H9 (cell line): ENCODE measurements around the gene CFAP77. TPM values are rescaled to one million over a fixed set of nuclear protein-coding genes. Genes with fewer than 3 reads are reported as not detected.

Experiments used
- DNase-seq: peaks from one replicate; pipeline ENCODE4 v3.0.0-alpha.2; 2017
- H2AFZ ChIP-seq: one replicate; pipeline ENCODE4 v1.6.1; 2013; ENCODE audit warnings: mild to moderate bottlenecking, low read length, control low read depth, moderate library complexity
- H2AK5ac ChIP-seq: 2 replicates; pipeline ENCODE4 v1.6.1; 2013; ENCODE audit warnings: low read length, control low read depth, mixed read lengths; ENCODE audit not compliant: insufficient read length
- H2BK120ac ChIP-seq: one replicate; pipeline ENCODE4 v1.6.1; 2013; ENCODE audit warnings: low read depth, mild to moderate bottlenecking, low read length, control low read depth, inconsistent platforms; ENCODE audit not compliant: poor library complexity, severe bottlenecking
- H2BK12ac ChIP-seq: 2 replicates; pipeline ENCODE4 v1.6.1; 2013; ENCODE audit warnings: low read length, control low read depth, mixed read lengths, low read depth; ENCODE audit not compliant: insufficient read length
- H2BK15ac ChIP-seq: 2 replicates; pipeline ENCODE4 v1.6.1; 2013; ENCODE audit warnings: low read depth, low read length, control low read depth
- H2BK20ac ChIP-seq: one replicate; pipeline ENCODE4 v1.6.1; 2013; ENCODE audit warnings: low read depth, mild to moderate bottlenecking, low read length, control low read depth, inconsistent platforms; ENCODE audit not compliant: poor library complexity, severe bottlenecking
- H2BK5ac ChIP-seq: 2 replicates; pipeline ENCODE4 v1.6.1; 2013; ENCODE audit warnings: low read length, control low read depth, mixed read lengths; ENCODE audit not compliant: insufficient read length
- H3K14ac ChIP-seq: 2 replicates; pipeline ENCODE4 v1.6.1; 2013; ENCODE audit warnings: low read length, control low read depth; ENCODE audit not compliant: insufficient read depth
- H3K18ac ChIP-seq: 2 replicates; pipeline ENCODE4 v1.6.1; 2013; ENCODE audit warnings: low read depth, mild to moderate bottlenecking, mixed read lengths, low read length, control low read depth; ENCODE audit not compliant: insufficient read length
- H3K23ac ChIP-seq: 2 replicates; pipeline ENCODE4 v1.6.1; 2013; ENCODE audit warnings: low read length, control low read depth, mixed read lengths, low read depth; ENCODE audit not compliant: insufficient read length
- H3K23me2 ChIP-seq: 2 replicates; pipeline ENCODE4 v1.6.1; 2013; ENCODE audit warnings: low read depth, mild to moderate bottlenecking, mixed read lengths, low read length, control low read depth; ENCODE audit not compliant: insufficient read length, poor library complexity, severe bottlenecking
- H3K27ac ChIP-seq: 2 replicates; pipeline ENCODE4 v1.5.1; 2013; ENCODE audit warnings: low read length, control low read depth, mixed read lengths, low read depth; ENCODE audit not compliant: insufficient read length
- H3K27me3 ChIP-seq: 2 replicates; pipeline ENCODE4 v1.6.1; 2013; ENCODE audit warnings: low read length, control low read depth, inconsistent platforms; ENCODE audit not compliant: insufficient read depth
- H3K4ac ChIP-seq: 2 replicates; pipeline ENCODE4 v1.6.1; 2013; ENCODE audit warnings: low read depth, mild to moderate bottlenecking, control low read depth, inconsistent platforms, low read length, moderate library complexity
- H3K4me1 ChIP-seq: 2 replicates; pipeline ENCODE4 v1.6.1; 2013; ENCODE audit warnings: low read length, control low read depth, inconsistent platforms; ENCODE audit not compliant: insufficient read depth
- H3K4me2 ChIP-seq: 2 replicates; pipeline ENCODE4 v1.6.1; 2013; ENCODE audit warnings: low read length, control low read depth, mixed read lengths; ENCODE audit not compliant: insufficient read length, insufficient read depth
- H3K56ac ChIP-seq: 2 replicates; pipeline ENCODE4 v1.6.1; 2013; ENCODE audit warnings: low read depth, mild to moderate bottlenecking, mixed read lengths, low read length, control low read depth; ENCODE audit not compliant: insufficient read length
- H3K79me1 ChIP-seq: 2 replicates; pipeline ENCODE4 v1.6.1; 2013; ENCODE audit warnings: low read depth, mild to moderate bottlenecking, moderate library complexity, low read length, control low read depth, inconsistent platforms; ENCODE audit not compliant: insufficient read depth, poor library complexity, severe bottlenecking
- H3K79me2 ChIP-seq: 2 replicates; pipeline ENCODE4 v1.6.1; 2013; ENCODE audit warnings: low read length, control low read depth, inconsistent platforms; ENCODE audit not compliant: insufficient read depth
- H3K9ac ChIP-seq: 2 replicates; pipeline ENCODE4 v1.6.1; 2013; ENCODE audit warnings: low read length, control low read depth, mixed read lengths; ENCODE audit not compliant: insufficient read length; ENCODE audit errors: extremely low read depth
- H3K9me3 ChIP-seq: one replicate; pipeline ENCODE4 v1.6.1; 2013; ENCODE audit warnings: low read depth, low read length, inconsistent platforms; ENCODE audit not compliant: control insufficient read depth
- H3T11ph ChIP-seq: one replicate; pipeline ENCODE4 v1.6.1; 2013; ENCODE audit warnings: mild to moderate bottlenecking, low read length, control low read depth, inconsistent platforms
- H4K20me1 ChIP-seq: one replicate; pipeline ENCODE4 v1.6.1; 2013; ENCODE audit not compliant: control insufficient read depth, insufficient read length, insufficient read depth
- H4K5ac ChIP-seq: 2 replicates; pipeline ENCODE4 v1.6.1; 2013; ENCODE audit warnings: low read depth, mild to moderate bottlenecking, mixed read lengths, low read length, control low read depth; ENCODE audit not compliant: insufficient read length
- H4K8ac ChIP-seq: replicated peaks from 2 replicates; pipeline ENCODE4 v1.6.1; 2013; ENCODE audit warnings: low read length, control low read depth, mixed read lengths, low read depth; ENCODE audit not compliant: insufficient read length
- H4K91ac ChIP-seq: 2 replicates; pipeline ENCODE4 v1.6.1; 2013; ENCODE audit warnings: low read depth, mild to moderate bottlenecking, moderate library complexity, mixed read lengths, low read length, control low read depth; ENCODE audit not compliant: insufficient read length
- H3K27ac Mint-ChIP-seq, 3 experiments: 2 replicates in 2 of 3; 3 replicates in 1 of 3; pipeline ENCODE4 v1.8.0; 2020 to 2021; ENCODE audit warnings: mixed read lengths in 3 of 3, mild to moderate bottlenecking in 1 of 3, moderate library complexity in 1 of 3
- H3K27me3 Mint-ChIP-seq: 2 replicates; pipeline ENCODE4 v1.8.0; 2021; ENCODE audit warnings: low read depth, mild to moderate bottlenecking, moderate library complexity, mixed read lengths
- H3K36me3 Mint-ChIP-seq, 3 experiments: 2 replicates in 2 of 3; 3 replicates in 1 of 3; pipeline ENCODE4 v1.8.0; 2020 to 2021; ENCODE audit warnings: low read depth in 3 of 3, mixed read lengths in 3 of 3; ENCODE audit not compliant: insufficient read depth in 1 of 3
- H3K4me1 Mint-ChIP-seq, 2 experiments: 2 replicates each; pipeline ENCODE4 v1.8.0; 2020; ENCODE audit warnings: mixed read lengths in 2 of 2
- H3K4me3 Mint-ChIP-seq, 2 experiments: 2 replicates in 1 of 2; 3 replicates in 1 of 2; pipeline ENCODE4 v1.8.0; 2020 to 2021; ENCODE audit warnings: mild to moderate bottlenecking in 2 of 2, mixed read lengths in 2 of 2, moderate library complexity in 1 of 2
- H3K9me3 Mint-ChIP-seq, 2 experiments: 2 replicates in 1 of 2; 3 replicates in 1 of 2; pipeline ENCODE4 v1.8.0; 2020; ENCODE audit warnings: mild to moderate bottlenecking in 2 of 2, mixed read lengths in 2 of 2, moderate library complexity in 1 of 2
- WGBS: extraction: QIAGEN DNeasy Blood & Tissue Kit; methylation state at CpG from one replicate; pipeline ENCODE4 v1.1.7; 2013; ENCODE audit warnings: missing lambda C conversion rate, low lambda C conversion rate, mixed read lengths; ENCODE audit not compliant: insufficient read length; ENCODE audit errors: extremely low coverage; 5-methylcytosine and 5-hydroxymethylcytosine counted together
- total RNA-seq: library from RNA; stranded (reverse); gene quantifications from 2 replicates; pipeline ENCODE4 v1.2.1, GENCODE V29; 2021
- TF ChIP-seq, protein P1 (sequence below): fragments of 200-600 bp; sonication (generic); conservative IDR thresholded peaks from 3 replicates; pipeline ENCODE4 v1.8.0; 2021; ENCODE audit warnings: antibody characterized with exemption, mild to moderate bottlenecking

Gene CFAP77
- total RNA-seq, 1 experiment from 2014 or later = 0.72 TPM

DNA sequence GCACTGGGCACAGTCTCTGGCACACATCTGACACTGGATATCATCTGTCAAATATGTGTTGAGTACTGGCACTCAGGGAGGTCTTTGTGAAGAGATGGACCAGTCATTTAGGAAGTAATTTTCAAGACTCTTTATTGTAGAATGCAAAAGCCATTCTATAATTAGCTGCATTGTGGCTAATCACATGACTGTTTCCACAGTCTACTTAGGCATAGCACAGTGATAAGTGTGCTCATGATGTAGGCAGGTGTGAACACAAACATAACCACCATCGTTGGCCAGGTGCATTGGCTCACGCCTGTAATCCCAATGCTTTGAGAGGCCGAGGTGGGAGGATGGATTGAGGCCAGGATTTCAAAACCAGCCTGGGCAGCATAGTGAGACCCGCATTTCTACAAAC lies 62.2 kb downstream of the CFAP77 start:
- H4K8ac ChIP-seq = no peak overlapping the region
- H2AFZ ChIP-seq = no peak overlapping the region
- no peak for DNase-seq
- Mint-ChIP-seq H3K36me3 (no peaks in the 10 kb centered on the region), H3K27me3 (peaks cover 13% of the 10 kb centered on the region), H3K4me3 (no peak overlapping the region), H3K27ac (no peak overlapping the region), H3K9me3 (no peaks in the 10 kb centered on the region), H3K4me1 (peaks cover 6 to 22% of the 10 kb centered on the region in 2 experiments)
- H4K91ac ChIP-seq = no peak overlapping the region
- no peak overlapping the region for H2BK5ac ChIP-seq
- H2BK15ac ChIP-seq = no peak overlapping the region
- no peak overlapping the region for H3K18ac ChIP-seq
- H2BK20ac ChIP-seq = no peak overlapping the region
- H3K27ac ChIP-seq = no peak overlapping the region
- no peaks in the 10 kb centered on the region for H3K4me1 ChIP-seq
- no peak overlapping the region for H3T11ph ChIP-seq
- H3K4ac ChIP-seq = no peak overlapping the region
- H2BK12ac ChIP-seq = no peak overlapping the region
- H3K79me1 ChIP-seq = no peaks in the 10 kb centered on the region
- H3K79me2 ChIP-seq = no peaks in the 10 kb centered on the region
- H4K20me1 ChIP-seq = no peaks in the 10 kb centered on the region
- TF ChIP-seq, protein P1, sequence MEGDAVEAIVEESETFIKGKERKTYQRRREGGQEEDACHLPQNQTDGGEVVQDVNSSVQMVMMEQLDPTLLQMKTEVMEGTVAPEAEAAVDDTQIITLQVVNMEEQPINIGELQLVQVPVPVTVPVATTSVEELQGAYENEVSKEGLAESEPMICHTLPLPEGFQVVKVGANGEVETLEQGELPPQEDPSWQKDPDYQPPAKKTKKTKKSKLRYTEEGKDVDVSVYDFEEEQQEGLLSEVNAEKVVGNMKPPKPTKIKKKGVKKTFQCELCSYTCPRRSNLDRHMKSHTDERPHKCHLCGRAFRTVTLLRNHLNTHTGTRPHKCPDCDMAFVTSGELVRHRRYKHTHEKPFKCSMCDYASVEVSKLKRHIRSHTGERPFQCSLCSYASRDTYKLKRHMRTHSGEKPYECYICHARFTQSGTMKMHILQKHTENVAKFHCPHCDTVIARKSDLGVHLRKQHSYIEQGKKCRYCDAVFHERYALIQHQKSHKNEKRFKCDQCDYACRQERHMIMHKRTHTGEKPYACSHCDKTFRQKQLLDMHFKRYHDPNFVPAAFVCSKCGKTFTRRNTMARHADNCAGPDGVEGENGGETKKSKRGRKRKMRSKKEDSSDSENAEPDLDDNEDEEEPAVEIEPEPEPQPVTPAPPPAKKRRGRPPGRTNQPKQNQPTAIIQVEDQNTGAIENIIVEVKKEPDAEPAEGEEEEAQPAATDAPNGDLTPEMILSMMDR = no peak
- H3K23me2 ChIP-seq = no peaks in the 10 kb centered on the region
- WGBS = no CpG with 5 or more reads among the region's 4 CpGs
- H3K9ac ChIP-seq = no peak overlapping the region
- H3K27me3 ChIP-seq = no peaks in the 10 kb centered on the region
- H3K4me2 ChIP-seq = no peak overlapping the region
- no peak overlapping the region for H3K14ac ChIP-seq
- no peak overlapping the region for H3K56ac ChIP-seq
- no peaks in the 10 kb centered on the region for H3K9me3 ChIP-seq
- no peak overlapping the region for H2AK5ac ChIP-seq
- no peak overlapping the region for H2BK120ac ChIP-seq
- no peak overlapping the region for H3K23ac ChIP-seq
- no peak overlapping the region for H4K5ac ChIP-seq
